OCI-LY3 (cell line): Measurements from ENCODE around the gene RUBCN.
"Not testable (repeated sequence)": the region's sequence is repeated elsewhere in the genome, so short reads cannot be mapped to it uniquely, and the experiment has no call there.

Experiments
- H2AFZ ChIP-seq: fragments of 200-600, 300-600 bp; shearing (Covaris generic); 2 replicates; pipeline ENCODE4 v1.6.0; 2014; ENCODE audit warnings: antibody characterized with exemption, low read depth, low read length
- H3K27ac ChIP-seq: fragments of 200-600, 300-600 bp; sonication (generic); 2 replicates; pipeline ENCODE4 v1.5.1; 2014; ENCODE audit warnings: mild to moderate bottlenecking, low read length, moderate library complexity, mixed read lengths
- H3K27me3 ChIP-seq: fragments of 200-600, 300-600 bp; sonication (generic); 2 replicates; pipeline ENCODE4 v1.6.1; 2014; ENCODE audit warnings: low read depth, low read length, mixed read lengths
- H3K36me3 ChIP-seq: fragments of 200-600, 300-600 bp; sonication (generic); replicated peaks from 2 replicates; pipeline ENCODE3; 2014; ENCODE audit warnings: low read depth, low read length, mixed read lengths
- H3K4me1 ChIP-seq: fragments of 300-600, 200-600 bp; sonication (generic); 2 replicates; pipeline ENCODE4 v1.6.1; 2014; ENCODE audit warnings: low read length, mixed read lengths
- H3K4me2 ChIP-seq: fragments of 200-600, 300-600 bp; sonication (generic); 2 replicates; pipeline ENCODE4 v1.6.1; 2014; ENCODE audit warnings: low read length, mixed read lengths
- H3K4me3 ChIP-seq: fragments of 300-600, 200-600 bp; sonication (generic); 2 replicates; pipeline ENCODE4 v1.5.1; 2014; ENCODE audit warnings: antibody characterized with exemption, mild to moderate bottlenecking, low read length, moderate library complexity
- H3K79me2 ChIP-seq: fragments of 300-600, 200-600 bp; shearing (Covaris generic); 2 replicates; pipeline ENCODE4 v1.6.1; 2014; ENCODE audit warnings: mild to moderate bottlenecking, low read length, mixed read lengths
- H3K9ac ChIP-seq: fragments of 300-600, 200-600 bp; shearing (Covaris generic); 2 replicates; pipeline ENCODE4 v1.6.0; 2014; ENCODE audit warnings: mild to moderate bottlenecking, low read length, moderate library complexity
- H3K9me3 ChIP-seq: fragments of 200-600, 300-600 bp; shearing (Covaris generic); 2 replicates; pipeline ENCODE4 v1.6.1; 2014; ENCODE audit warnings: low read length, mixed read lengths; ENCODE audit not compliant: insufficient read depth
- H4K20me1 ChIP-seq: fragments of 200-600, 300-600 bp; sonication (generic); 2 replicates; pipeline ENCODE4 v1.6.1; 2016; ENCODE audit warnings: low read length, mixed read lengths; ENCODE audit not compliant: insufficient read depth
- CTCF ChIP-seq: fragments of 200-600, 300-600 bp; sonication (generic); IDR thresholded peaks from 2 replicates; pipeline ENCODE4 v1.5.1; 2014; ENCODE audit warnings: antibody characterized with exemption, low read length, low read depth
- EZH2phosphoT487 ChIP-seq: fragments of 200-600 bp; shearing (Covaris generic); IDR thresholded peaks from 2 replicates; pipeline ENCODE4 v1.6.1; 2018; ENCODE audit warnings: antibody characterized with exemption, mixed run types, low read depth

The RUBCN gene

GRCh38 chr3:197711973-197712707, 24.6 kb downstream of the RUBCN start:
- no peak overlapping the region for H2AFZ ChIP-seq

GRCh38 chr3:197710965-197711364, 25.7 kb downstream of the RUBCN start:
- peak overlapping the region; percentile 87 for H3K4me2 ChIP-seq
- 0 out of 2 replicates have a peak overlapping the region, but pooled peaks have one; percentile 49 for H3K9ac ChIP-seq

More at GRCh38 chr3:197711973-197712707, 24.6 kb downstream of the RUBCN start:
- Histone ChIP-seq H3K9ac (peak overlapping the region; percentile 49), H4K20me1 (no peaks in the 10 kb centered on the region), H3K9me3 (no peaks in the 10 kb centered on the region), H3K4me2 (peak overlapping the region; percentile 87), H3K4me3 (peak overlapping the region; percentile 65), H3K36me3 (peaks cover 37% of the 10 kb centered on the region), H3K79me2 (peaks cover 42% of the 10 kb centered on the region), H3K27me3 (no peaks in the 10 kb centered on the region), H3K4me1 (peaks cover 77% of the 10 kb centered on the region), H3K27ac (peak overlapping the region; percentile 96)
- TF ChIP-seq CTCF (no peak), EZH2phosphoT487 (no peak)

GRCh38 chr3:197709135-197709534, 27.6 kb downstream of the RUBCN start:
- Histone ChIP-seq H3K9me3 (no peaks in the 10 kb centered on the region), H3K27ac (peak overlapping the region; percentile 83), H3K4me3 (peak overlapping the region; percentile 37; the same call in 1 of the 2 replicates), H3K9ac (peak overlapping the region; percentile 44; the same call in 1 of the 2 replicates), H3K36me3 (peaks cover 29% of the 10 kb centered on the region), H3K79me2 (peaks cover 42% of the 10 kb centered on the region), H2AFZ (no peak overlapping the region), H3K4me1 (peaks cover 87% of the 10 kb centered on the region), H3K4me2 (peak overlapping the region; percentile 38), H3K27me3 (no peaks in the 10 kb centered on the region), H4K20me1 (no peaks in the 10 kb centered on the region)
- TF ChIP-seq CTCF (no peak), EZH2phosphoT487 (no peak)

More at GRCh38 chr3:197710965-197711364, 25.7 kb downstream of the RUBCN start:
- H2AFZ ChIP-seq, H3K9me3 ChIP-seq, H4K20me1 ChIP-seq, H3K4me3 ChIP-seq, H3K27me3 ChIP-seq: not testable (repeated sequence)
- Histone ChIP-seq H3K4me1 (peaks cover 89% of the 10 kb centered on the region), H3K36me3 (peaks cover 36% of the 10 kb centered on the region), H3K27ac (peak overlapping the region; percentile 96), H3K79me2 (peaks cover 49% of the 10 kb centered on the region)

GRCh38 chr3:197706658-197707057, 30.0 kb downstream of the RUBCN start:
- peaks cover 64% of the 10 kb centered on the region for H3K4me1 ChIP-seq
- peak overlapping the region; percentile 15 for H3K27ac ChIP-seq
- no peaks in the 10 kb centered on the region for H3K9me3 ChIP-seq
- H3K27me3 ChIP-seq, result no peaks in the 10 kb centered on the region
- H3K36me3 ChIP-seq, result peaks cover 43% of the 10 kb centered on the region
- no peak overlapping the region; the same call in 1 of the 2 replicates for H3K4me3 ChIP-seq
- H3K9ac ChIP-seq, result peak overlapping the region; percentile 13; the same call in 1 of the 2 replicates
- no peaks in the 10 kb centered on the region for H4K20me1 ChIP-seq
- TF ChIP-seq EZH2phosphoT487 (no peak), CTCF (no peak)
- peak overlapping the region; percentile 69 for H3K4me2 ChIP-seq
- peaks cover 36% of the 10 kb centered on the region for H3K79me2 ChIP-seq
- H2AFZ ChIP-seq, result no peak overlapping the region
